OCI-LY7 (cell line): ENCODE measurements around the gene SCN1A. TPM values are rescaled to one million over a fixed set of nuclear protein-coding genes. Genes with fewer than 3 reads are reported as not detected.

Experiments
- BruUV-seq: library from RNA; stranded (reverse); fragments of 400-500 nt; replicated peaks from 2 replicates; lab custom pipeline; 2021; lab: Mats Ljungman, UMichigan
- CTCF ChIA-PET: fragments of 300-600 bp; sonication (Branson Sonifier 250); formaldehyde crosslinking; loops from one replicate; lab custom pipeline; 2022; ENCODE audit warnings: antibody characterized with exemption; ENCODE audit not compliant: unreplicated experiment; lab: Charles Lee
- POLR2A ChIA-PET: fragments of 300-600 bp; sonication (Branson Sonifier 250); formaldehyde crosslinking; loops from one replicate; lab custom pipeline; 2022; ENCODE audit warnings: antibody characterized with exemption; lab: Charles Lee
- DNase-seq: peaks from one replicate; pipeline ENCODE4 v3.0.0-alpha.2; 2015; ENCODE audit warnings: low spot score
- H2AFZ ChIP-seq: fragments of 200-600 bp; sonication (generic), shearing (Covaris generic); 2 replicates; pipeline ENCODE4 v1.6.1; 2014; ENCODE audit warnings: mild to moderate bottlenecking, antibody characterized with exemption, low read length, moderate library complexity
- H3K27ac ChIP-seq: fragments of 200-600 bp; sonication (generic); 2 replicates; pipeline ENCODE4 v1.5.1; 2014; ENCODE audit warnings: mixed run types, low read depth, mild to moderate bottlenecking, moderate library complexity, low read length, inconsistent platforms; ENCODE audit not compliant: poor library complexity, severe bottlenecking
- H3K36me3 ChIP-seq: fragments of 200-600 bp; sonication (generic); 2 replicates; pipeline ENCODE4 v1.6.1; 2014; ENCODE audit warnings: mild to moderate bottlenecking, antibody characterized with exemption, low read length, moderate library complexity, mixed read lengths; ENCODE audit not compliant: insufficient read depth
- H3K4me1 ChIP-seq: fragments of 200-600 bp; sonication (generic); 2 replicates; pipeline ENCODE4 v1.5.1; 2014; ENCODE audit warnings: mild to moderate bottlenecking, low read length; ENCODE audit not compliant: insufficient read depth, poor library complexity, severe bottlenecking
- H3K4me2 ChIP-seq: fragments of 200-600 bp; sonication (generic); 2 replicates; pipeline ENCODE4 v1.6.1; 2014; ENCODE audit warnings: mild to moderate bottlenecking, low read length
- H3K4me3 ChIP-seq: fragments of 200-600 bp; sonication (generic); 2 replicates; pipeline ENCODE4 v1.5.1; 2014; ENCODE audit warnings: mild to moderate bottlenecking, low read depth, low read length; ENCODE audit not compliant: poor library complexity, severe bottlenecking
- H3K79me2 ChIP-seq: fragments of 200-600 bp; sonication (generic); 2 replicates; pipeline ENCODE4 v1.6.1; 2016; ENCODE audit warnings: low read depth, mild to moderate bottlenecking, low read length, moderate library complexity, mixed read lengths; ENCODE audit not compliant: insufficient read depth
- H3K9me2 ChIP-seq: fragments of 200-600 bp; sonication (generic); 2 replicates; pipeline ENCODE4 v1.6.1; 2016; ENCODE audit warnings: mild to moderate bottlenecking, low read length, mixed read lengths; ENCODE audit not compliant: insufficient read depth
- H3K9me3 ChIP-seq: fragments of 200-600 bp; sonication (generic); 2 replicates; pipeline ENCODE4 v1.6.1; 2014; ENCODE audit warnings: mild to moderate bottlenecking, mixed run types, low read length, mixed read lengths
- H4K20me1 ChIP-seq: fragments of 200-600 bp; sonication (generic); 2 replicates; pipeline ENCODE4 v1.6.1; 2014; ENCODE audit warnings: mild to moderate bottlenecking, antibody characterized with exemption, low read length, moderate library complexity, mixed read lengths; ENCODE audit not compliant: insufficient read depth
- EZH2phosphoT487 ChIP-seq: fragments of 200-600 bp; sonication (generic); IDR thresholded peaks from 2 replicates; pipeline ENCODE4 v1.6.1; 2018; ENCODE audit warnings: low read depth, borderline replicate concordance, mild to moderate bottlenecking, mixed run types, antibody characterized with exemption, low read length, moderate library complexity, mixed read lengths
- intact Hi-C: fragments of 100-400 bp; cut with micrococcal nuclease; formaldehyde crosslinking; loops from one replicate; pipeline ENCODE4 v1.10.0; 2022; ENCODE audit not compliant: unreplicated experiment
- total RNA-seq, 2 experiments: library from RNA; depleted of rRNA in 1 of 2; stranded (reverse); fragments of >200 nt in 1 of 2; shearing (Covaris generic) in 1 of 2; gene quantifications; 2 replicates each; pipeline ENCODE4 v1.2.3, GENCODE V29; 2014 to 2022
- TF ChIP-seq, protein P1 (sequence below): fragments of 200-600 bp; sonication (generic); conservative IDR thresholded peaks from 2 replicates; pipeline ENCODE4 v1.5.1; 2014; ENCODE audit warnings: mild to moderate bottlenecking, antibody characterized with exemption, low read length, moderate library complexity, mixed read lengths

SCN1A gene
- total RNA-seq, 2 experiments from 2014 or later, result not detected

DNA sequence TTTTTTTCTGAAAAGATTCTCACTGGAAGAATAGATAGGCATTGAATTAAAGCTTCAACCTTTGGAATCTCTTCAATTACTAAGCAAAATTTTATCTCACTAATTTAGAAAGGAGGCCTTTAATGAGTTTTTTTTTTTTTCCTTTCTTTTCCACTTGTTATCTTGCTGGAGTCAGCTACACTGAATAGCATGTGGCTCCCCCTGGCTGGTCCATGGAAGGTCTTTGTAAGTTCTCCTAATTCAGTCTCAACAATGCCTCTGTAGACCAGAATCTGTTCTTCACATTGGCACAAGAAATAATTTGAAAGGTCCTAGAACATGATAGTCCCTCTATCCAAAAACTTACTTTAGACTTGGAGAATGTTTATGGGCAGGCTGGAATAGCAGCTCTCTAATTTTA lies 24.2 kb upstream of the SCN1A start:
- no peak overlapping the region for H3K27ac ChIP-seq
- intact Hi-C loops, result no loop called here
- POLR2A ChIA-PET, result interaction anchor here (0.7 kb wide), 1 partner anchor 121 kb away, joined by 3 read pairs; no protein-coding TSS in a partner anchor
- no peaks in the 10 kb centered on the region for H3K9me2 ChIP-seq
- no TSS peak for BruUV-seq
- DNase-seq, result no peak
- no peaks in the 10 kb centered on the region for H3K9me3 ChIP-seq
- H3K4me1 ChIP-seq, result no peaks in the 10 kb centered on the region
- no peaks in the 10 kb centered on the region for H3K36me3 ChIP-seq
- no peak for TF ChIP-seq EZH2phosphoT487
- TF ChIP-seq, protein P1, sequence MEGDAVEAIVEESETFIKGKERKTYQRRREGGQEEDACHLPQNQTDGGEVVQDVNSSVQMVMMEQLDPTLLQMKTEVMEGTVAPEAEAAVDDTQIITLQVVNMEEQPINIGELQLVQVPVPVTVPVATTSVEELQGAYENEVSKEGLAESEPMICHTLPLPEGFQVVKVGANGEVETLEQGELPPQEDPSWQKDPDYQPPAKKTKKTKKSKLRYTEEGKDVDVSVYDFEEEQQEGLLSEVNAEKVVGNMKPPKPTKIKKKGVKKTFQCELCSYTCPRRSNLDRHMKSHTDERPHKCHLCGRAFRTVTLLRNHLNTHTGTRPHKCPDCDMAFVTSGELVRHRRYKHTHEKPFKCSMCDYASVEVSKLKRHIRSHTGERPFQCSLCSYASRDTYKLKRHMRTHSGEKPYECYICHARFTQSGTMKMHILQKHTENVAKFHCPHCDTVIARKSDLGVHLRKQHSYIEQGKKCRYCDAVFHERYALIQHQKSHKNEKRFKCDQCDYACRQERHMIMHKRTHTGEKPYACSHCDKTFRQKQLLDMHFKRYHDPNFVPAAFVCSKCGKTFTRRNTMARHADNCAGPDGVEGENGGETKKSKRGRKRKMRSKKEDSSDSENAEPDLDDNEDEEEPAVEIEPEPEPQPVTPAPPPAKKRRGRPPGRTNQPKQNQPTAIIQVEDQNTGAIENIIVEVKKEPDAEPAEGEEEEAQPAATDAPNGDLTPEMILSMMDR, result no peak
- H2AFZ ChIP-seq, result no peak overlapping the region
- no peak overlapping the region for H3K4me3 ChIP-seq
- H3K4me2 ChIP-seq, result no peak overlapping the region
- CTCF ChIA-PET, result no interaction called here
- H3K79me2 ChIP-seq, result no peaks in the 10 kb centered on the region
- no peaks in the 10 kb centered on the region for H4K20me1 ChIP-seq

DNA sequence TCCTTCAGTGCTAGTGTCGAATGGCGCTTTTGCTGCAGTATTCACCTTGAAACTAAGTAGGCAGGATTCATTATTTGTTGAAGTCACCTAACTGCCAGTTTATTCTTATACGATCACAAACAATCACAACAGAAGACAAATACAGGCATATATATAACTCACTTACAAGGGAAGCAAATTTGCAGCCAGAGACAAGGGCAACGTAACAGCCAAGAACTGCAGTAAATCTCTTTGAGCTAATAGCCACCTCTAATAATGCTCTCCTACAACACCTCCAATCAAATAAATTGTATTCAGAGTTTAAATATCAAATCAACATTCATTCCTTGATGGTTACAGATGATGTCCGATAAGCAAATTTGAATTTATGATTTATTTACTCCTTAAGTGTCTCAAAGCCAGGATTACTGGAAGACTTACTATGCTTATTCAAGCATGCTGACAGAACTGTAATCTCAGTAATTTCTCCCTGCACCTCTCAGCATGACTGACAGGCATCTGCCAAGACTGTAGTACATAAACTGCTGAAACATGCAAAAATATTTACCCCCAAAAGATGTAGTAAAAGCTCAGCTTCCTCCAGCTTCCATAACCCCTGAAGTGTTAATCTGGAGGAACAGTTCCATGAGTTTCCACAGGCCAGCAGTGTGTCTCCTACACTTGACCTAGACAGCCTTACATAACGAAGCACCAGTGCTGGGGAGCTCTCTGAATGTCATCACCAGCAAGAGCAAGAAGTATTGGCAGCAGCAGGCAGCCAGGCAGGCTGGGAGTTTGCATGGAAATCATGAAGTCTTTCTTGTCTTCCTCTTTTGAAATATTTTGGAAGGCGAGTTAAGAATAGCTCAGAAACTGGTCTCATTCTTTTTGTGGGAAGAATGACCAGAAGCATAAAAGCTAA lies 20.9 kb upstream of the SCN1A start:
- ChIA-PET CTCF (no interaction called here), POLR2A (interaction anchor here (0.8 kb wide), 1 partner anchor 12 kb away, joined by 3 read pairs; no protein-coding TSS in a partner anchor)

More for the DNA sequence above, 20.9 kb upstream of the SCN1A start:
- Histone ChIP-seq H3K4me3 (no peak overlapping the region), H3K36me3 (no peaks in the 10 kb centered on the region), H2AFZ (no peak overlapping the region), H3K27ac (no peak overlapping the region), H3K4me1 (no peaks in the 10 kb centered on the region), H3K4me2 (no peak overlapping the region), H3K9me3 (no peaks in the 10 kb centered on the region), H4K20me1 (no peaks in the 10 kb centered on the region), H3K9me2 (no peaks in the 10 kb centered on the region), H3K79me2 (no peaks in the 10 kb centered on the region)
- BruUV-seq, result no TSS peak
- intact Hi-C loops, result no loop called here
- TF ChIP-seq, protein P1, result no peak
- no peak for TF ChIP-seq EZH2phosphoT487
- no peak for DNase-seq
